DND-41 (cell line): ENCODE measurements around the gene BFAR.

Source experiments
- CTCF ChIP-seq: IDR thresholded peaks from 2 replicates; pipeline ENCODE4 v1.5.1; 2012; ENCODE audit warnings: borderline replicate concordance, low read length, moderate library complexity, mild to moderate bottlenecking; ENCODE audit not compliant: poor library complexity, severe bottlenecking; ENCODE audit errors: extremely low read depth
- EZH2 ChIP-seq: IDR thresholded peaks from 3 replicates; pipeline ENCODE4 v1.6.1; 2012; ENCODE audit warnings: borderline replicate concordance, low read depth, mild to moderate bottlenecking, moderate library complexity, low read length, inconsistent platforms; ENCODE audit not compliant: severe bottlenecking

GRCh38 chr16:14676633-14677032 lies 43.9 kb downstream of the BFAR start:
- TF ChIP-seq CTCF (no peak), EZH2 (no peak)
